Aorta (tissue), 5 donors: ENCODE data around the gene MAEL. TPM values are rescaled to one million over a fixed set of nuclear protein-coding genes. Genes with fewer than 3 reads are reported as not detected.

Experiments used
- ATAC-seq: fragments of 200-7000 bp; cut with Tn5 transposase; one replicate; pipeline ENCODE4 v1.9.1; 2022; ENCODE audit warnings: moderate library complexity; ENCODE audit not compliant: low FRiP score
- DNase-seq, 2 donors: peaks; one replicate each; pipeline ENCODE4 v3.0.0-alpha.2; 2020
- H3K27ac ChIP-seq, 2 donors: one replicate each; pipeline ENCODE4 v1.5.1; 2013; ENCODE audit warnings: low read length in 2 of 2, mild to moderate bottlenecking in 2 of 2, moderate library complexity in 2 of 2, control low read depth in 1 of 2, inconsistent platforms in 1 of 2, low read depth in 1 of 2
- H3K27me3 ChIP-seq, 2 donors: one replicate each; pipeline ENCODE4 v1.6.1; 2013; ENCODE audit warnings: control low read depth in 1 of 2, low read length in 1 of 2, mild to moderate bottlenecking in 1 of 2, moderate library complexity in 1 of 2; ENCODE audit not compliant: insufficient read depth in 2 of 2, control insufficient read depth in 1 of 2
- H3K36me3 ChIP-seq, 2 donors: one replicate each; pipeline ENCODE4 v1.6.1; 2013; ENCODE audit warnings: control low read depth in 1 of 2, low read length in 1 of 2, mild to moderate bottlenecking in 1 of 2; ENCODE audit not compliant: insufficient read depth in 2 of 2, control insufficient read depth in 1 of 2
- H3K4me1 ChIP-seq, 2 donors: one replicate each; pipeline ENCODE4 v1.6.1; 2013; ENCODE audit warnings: low read length in 2 of 2, control low read depth in 1 of 2, mild to moderate bottlenecking in 1 of 2, moderate library complexity in 1 of 2; ENCODE audit not compliant: insufficient read depth in 2 of 2, control insufficient read depth in 1 of 2
- H3K4me3 ChIP-seq, 2 donors: one replicate each; pipeline ENCODE4 v1.5.1; 2013; ENCODE audit warnings: low read length in 2 of 2, control low read depth in 1 of 2, mild to moderate bottlenecking in 1 of 2
- H3K9me3 ChIP-seq: one replicate; pipeline ENCODE4 v1.6.1; 2013; ENCODE audit warnings: mild to moderate bottlenecking, low read length; ENCODE audit not compliant: control insufficient read depth
- WGBS, 2 donors: extraction: QIAGEN DNeasy Blood & Tissue Kit; methylation state at CpG; one replicate each; pipeline ENCODE4 v1.1.7; 2013; 5-methylcytosine and 5-hydroxymethylcytosine counted together
- intact Hi-C, 2 donors: fragments of 100-400 bp; cut with DNase I; formaldehyde crosslinking; loops; one replicate each; pipeline versions ENCODE4 v1.14.2 to v1.15.0; 2022
- polyA plus RNA-seq, 2 donors: library from polyadenylated mRNA; stranded (reverse); fragments of 200-250 nt; gene quantifications; one replicate each; pipeline ENCODE4 v1.2.3, GENCODE V29; 2013
- total RNA-seq, 2 donors: library from RNA; stranded (reverse); fragmentation: NEBNext Ultra II Directional; extraction: Animal tissue kit (Norgen Biotek cat#: 25700); gene quantifications; one replicate each; pipeline ENCODE4 v1.2.1, GENCODE V29; 2021
- donor health status: healthy with polysubstance abuse.
- donor health status: Bipolar disorder and iron deficiency.
- donor health status: DM: no; HTN: no; CAD: no.
- donor health status: DM: no; HTN: no; CAD: no.
- donor health status: DM: yes; HTN: yes; CAD: no.

The MAEL gene
- total and polyA plus RNA-seq, 4 donors = 0.28 TPM; not detected in 3

DNA sequence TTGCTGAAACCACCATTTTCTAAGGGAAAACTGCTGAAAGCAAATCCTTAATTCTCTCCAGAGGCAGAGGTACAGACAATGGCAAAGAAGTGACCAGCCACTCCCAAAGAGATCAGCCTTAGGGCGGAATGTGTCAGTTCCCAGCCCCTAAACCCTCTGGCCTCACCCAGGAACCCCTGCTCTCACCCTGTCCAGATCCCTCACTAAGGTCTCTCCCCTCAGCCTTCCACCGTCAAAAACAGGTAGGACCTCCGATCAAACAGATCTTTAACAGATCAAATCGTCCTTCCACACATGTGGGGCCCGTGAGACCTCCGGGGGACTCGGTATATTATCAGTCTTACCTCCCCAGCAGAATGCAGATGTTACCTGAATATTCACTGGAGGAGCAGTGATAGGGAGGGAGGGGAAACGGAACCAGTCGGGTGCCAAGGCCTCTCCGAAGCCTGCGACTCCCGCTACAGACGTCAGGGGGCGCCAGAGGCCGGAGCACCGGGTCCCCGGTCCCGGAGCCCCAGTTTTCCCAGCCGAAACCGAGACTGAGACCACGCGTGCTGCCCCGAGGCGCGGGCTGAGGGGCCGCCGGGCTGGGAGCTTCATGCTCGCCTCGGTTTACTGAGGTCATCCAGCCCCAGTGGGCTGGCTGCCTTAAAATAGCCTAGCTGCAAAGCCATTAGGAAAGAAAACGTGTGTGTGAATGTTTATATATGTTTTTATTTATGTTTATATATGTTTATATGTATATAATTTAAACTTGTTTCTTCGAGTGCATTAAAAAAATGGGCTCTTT, 77.4 kb downstream of the MAEL start:
- Histone ChIP-seq H3K9me3 (no peaks in the 10 kb centered on the region), H3K27ac (no peak overlapping the region), H3K36me3 (no peaks in the 10 kb centered on the region), H3K4me1 (no peaks in the 10 kb centered on the region), H3K27me3 (no peaks in the 10 kb centered on the region), H3K4me3 (no peak overlapping the region)
- DNase-seq (peak; percentile 73 to 94), ATAC-seq (peak; percentile 87)
- intact Hi-C loops = loop anchor here (1.0 to 5.0 kb wide), 6 partner anchors 58 to 468 kb away; no protein-coding TSS in a partner anchor
- 6% methylated on average over 28 to 31 of the region's 31 CpGs for WGBS, 2 donors

DNA sequence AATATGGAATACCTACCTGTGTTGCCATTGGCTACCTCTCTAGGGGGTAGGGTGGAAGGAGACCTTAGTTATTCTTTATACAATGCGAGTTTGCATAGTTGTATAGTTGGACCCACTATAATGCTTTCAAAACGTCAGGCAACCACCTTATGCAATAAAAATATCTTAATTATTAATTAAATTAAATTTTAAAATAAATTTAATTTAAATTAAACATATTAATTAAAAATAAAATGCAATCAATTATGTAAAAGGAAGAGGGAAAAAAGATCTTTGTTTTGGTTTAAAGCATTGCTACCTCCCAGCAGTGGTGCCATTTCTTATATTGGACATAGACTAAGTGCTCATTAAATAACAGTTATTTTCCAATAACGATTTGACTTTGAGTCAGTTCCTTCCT, 78.8 kb downstream of the MAEL start:
- WGBS, 2 donors = 80 to 85% methylated on average over 3 of the region's 3 CpGs
- DNase-seq (no peak), ATAC-seq (no peak)
- Histone ChIP-seq H3K36me3 (no peaks in the 10 kb centered on the region), H3K27me3 (no peaks in the 10 kb centered on the region), H3K27ac (no peak overlapping the region), H3K4me1 (no peaks in the 10 kb centered on the region), H3K9me3 (no peaks in the 10 kb centered on the region), H3K4me3 (no peak overlapping the region)
- intact Hi-C loops = loop anchor here (2.0 to 5.0 kb wide), 5 partner anchors 57 to 467 kb away; no protein-coding TSS in a partner anchor

DNA sequence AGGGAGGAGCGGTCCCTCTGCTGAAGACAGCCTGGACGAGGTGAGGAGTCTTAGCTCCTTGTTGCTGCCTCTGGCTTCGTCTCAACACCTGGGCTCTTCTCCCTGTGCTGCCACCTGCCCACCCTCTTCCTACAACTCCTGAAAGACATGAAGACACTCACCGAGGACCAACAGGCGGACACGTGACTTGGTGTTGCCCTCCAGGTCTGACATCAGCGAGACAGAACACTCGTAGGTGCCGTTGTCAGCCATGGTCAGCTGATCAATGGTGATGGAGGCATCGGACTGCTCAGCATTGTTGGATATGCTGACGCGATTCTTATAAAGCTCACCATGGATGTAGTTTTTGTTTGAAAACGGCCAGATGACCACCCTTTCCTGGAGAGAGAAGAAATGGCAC, 79.7 kb downstream of the MAEL start:
- Histone ChIP-seq H3K9me3 (no peaks in the 10 kb centered on the region), H3K36me3 (no peaks in the 10 kb centered on the region), H3K27me3 (no peaks in the 10 kb centered on the region), H3K27ac (no peak overlapping the region), H3K4me3 (no peak overlapping the region), H3K4me1 (no peaks in the 10 kb centered on the region)
- 92 to 95% methylated on average over 12 to 13 of the region's 13 CpGs for WGBS, 2 donors
- intact Hi-C loops = loop anchor here (5.0 kb wide), 3 partner anchors 59 to 464 kb away; no protein-coding TSS in a partner anchor
- ATAC-seq (no peak), DNase-seq (no peak)

DNA sequence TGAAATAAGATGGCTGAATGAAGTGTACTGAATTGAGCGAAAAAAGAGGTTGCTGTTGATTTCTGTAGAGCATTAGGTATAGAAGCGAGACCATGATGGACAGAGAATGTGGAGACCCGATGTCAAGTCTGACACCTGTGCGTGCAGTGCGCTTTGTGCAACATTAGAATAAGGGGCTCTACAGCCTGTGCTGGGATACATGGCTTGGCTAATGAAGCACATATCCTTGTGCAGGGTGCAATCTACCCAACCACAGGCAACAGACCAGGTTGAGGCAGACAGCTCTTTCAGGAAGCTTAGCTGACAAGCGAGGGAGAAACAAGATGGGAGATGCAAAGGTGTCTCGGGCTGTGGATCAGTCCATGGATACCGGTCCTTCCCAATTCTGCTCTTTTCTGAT, 82.2 kb downstream of the MAEL start:
- ATAC-seq (no peak), DNase-seq (no peak)
- Histone ChIP-seq H3K27me3 (no peaks in the 10 kb centered on the region), H3K9me3 (no peaks in the 10 kb centered on the region), H3K36me3 (no peaks in the 10 kb centered on the region), H3K27ac (no peak overlapping the region), H3K4me1 (no peaks in the 10 kb centered on the region), H3K4me3 (no peak overlapping the region)
- whole genome bisulfite sequencing, 2 donors = 97% methylated on average over 8 of the region's 8 CpGs
- intact Hi-C loops = loop anchor here in 1 of 2 donors (10.0 kb wide), 1 partner anchor 124 kb away; no protein-coding TSS in a partner anchor

Other genes with a start within 250 kb of the MAEL start
- 10 to 100 TPM; 38.0 to 40.4 TPM for gene POGK, start 149.8 kb upstream of the MAEL start, total RNA-seq
- gene POGK, start 149.8 kb upstream of the MAEL start, polyA plus RNA-seq = 10 to 100 TPM; 11.5 to 13.8 TPM
- gene TADA1, start 113.0 kb upstream of the MAEL start, total RNA-seq = 1 to 10 TPM; 7.0 to 9.4 TPM
- 1 to 10 TPM; 6.1 to 6.3 TPM for gene TADA1, start 113.0 kb upstream of the MAEL start, polyA plus RNA-seq
- under 1 TPM; 0.42 to 0.66 TPM for gene ILDR2, start 13.7 kb upstream of the MAEL start, total RNA-seq
- gene ILDR2, start 13.7 kb upstream of the MAEL start, polyA plus RNA-seq = not detected
- gene GPA33, start 101.1 kb downstream of the MAEL start, total RNA-seq = not detected
- gene GPA33, start 101.1 kb downstream of the MAEL start, polyA plus RNA-seq = 1 to 10 TPM in 1 of 2 donors, under 1 TPM in 1; 0.20 to 8.9 TPM
- gene STYXL2, start 104.8 kb downstream of the MAEL start, total RNA-seq = 1 to 10 TPM; 7.1 to 7.6 TPM
- gene STYXL2, start 104.8 kb downstream of the MAEL start, polyA plus RNA-seq = 1 to 10 TPM; 2.0 to 2.8 TPM
- gene POU2F1, start 231.6 kb downstream of the MAEL start, total RNA-seq = 10 to 100 TPM; 25.0 to 28.6 TPM
- 1 to 10 TPM; 1.1 to 2.4 TPM for gene POU2F1, start 231.6 kb downstream of the MAEL start, polyA plus RNA-seq